Stomach (tissue), 9 donors: ENCODE measurements around the gene RNF114. TPM values are rescaled to one million over a fixed set of nuclear protein-coding genes. Genes with fewer than 3 reads are reported as not detected.
A peak's percentile ranks its signal among the peaks of the same experiment; 100 is the strongest.

ENCODE experiments used
- DNase-seq, 2 donors: peaks; one replicate each; pipeline versions ENCODE4 v3.0.0 to v3.0.0-alpha.2; 2013 to 2019
- H3K27ac ChIP-seq, 5 donors: fragments of 200-600 bp in 4 of 5; sonication (generic) in 4 of 5; one replicate each; pipeline ENCODE4 v1.5.1; 2013 to 2019; ENCODE audit warnings: mild to moderate bottlenecking in 1 of 5, moderate library complexity in 1 of 5
- H3K27me3 ChIP-seq, 3 donors: fragments of 200-600 bp; sonication (generic); one replicate each; pipeline ENCODE4 v1.5.1; 2017 to 2019; ENCODE audit warnings: mixed run types in 1 of 3
- H3K36me3 ChIP-seq, 4 donors: fragments of 200-600 bp; sonication (generic); 1 replicate in 3 of 4; 2 replicates in 1 of 4; pipeline ENCODE4 v1.5.1; 2016 to 2019
- H3K4me1 ChIP-seq, 4 donors: fragments of 200-600 bp; sonication (generic); one replicate each; pipeline ENCODE4 v1.5.1; 2016 to 2019
- H3K4me3 ChIP-seq, 4 donors: fragments of 200-600 bp; sonication (generic) in 3 of 4; one replicate each; pipeline ENCODE4 v1.5.1; 2016 to 2019; ENCODE audit warnings: mild to moderate bottlenecking in 1 of 4
- H3K9me3 ChIP-seq, 4 donors: fragments of 200-600 bp; sonication (generic); one replicate each; pipeline ENCODE4 v1.5.1; 2016 to 2019
- CTCF ChIP-seq, 7 experiments: fragments of 450-650 bp in 4 of 7; fragments of 200-600 bp in 3 of 7; sonication (generic) in 3 of 7; IDR thresholded peaks; one replicate each; pipeline ENCODE4 v1.5.1; 2016 to 2019; ENCODE audit warnings: antibody characterized with exemption in 7 of 7, control low read depth in 2 of 7, mild to moderate bottlenecking in 1 of 7
- EP300 ChIP-seq: sonication (generic); formaldehyde crosslinking; IDR thresholded peaks from one replicate; pipeline ENCODE4 v1.6.1; 2017; ENCODE audit warnings: antibody characterized with exemption
- POLR2A ChIP-seq, 4 donors: fragments of 450-650 bp; IDR thresholded peaks; one replicate each; pipeline ENCODE4 v1.6.1; 2016; ENCODE audit warnings: antibody characterized with exemption in 4 of 4, control low read depth in 2 of 4, mild to moderate bottlenecking in 1 of 4, moderate library complexity in 1 of 4
- POLR2AphosphoS5 ChIP-seq, 3 donors: sonication (generic); formaldehyde crosslinking; IDR thresholded peaks; one replicate each; pipeline ENCODE4 v1.6.1; 2016; ENCODE audit warnings: antibody characterized with exemption in 3 of 3
- WGBS, 5 donors: extraction: QIAGEN DNeasy Blood & Tissue Kit in 3 of 5; methylation state at CpG; one replicate each; pipeline versions ENCODE4 v1.1.5 to v1.1.7; 2013 to 2018; 5-methylcytosine and 5-hydroxymethylcytosine counted together
- intact Hi-C: fragments of 100-400 bp; cut with DNase I; formaldehyde crosslinking; loops from one replicate; pipeline ENCODE4 v1.15.1; 2023; ENCODE audit warnings: low total_unique reads
- polyA plus RNA-seq, 3 donors: library from polyadenylated mRNA; stranded (reverse); fragments of 200-250 nt; gene quantifications; one replicate each; pipeline ENCODE4 v1.2.3, GENCODE V29; 2013
- total RNA-seq, 5 donors: library from RNA; depleted of rRNA; stranded (reverse); fragments of >200 nt; gene quantifications; one replicate each; pipeline versions ENCODE4 v1.1.0 to v1.2.3, GENCODE V29; 2014 to 2016
- donor health status: healthy with polysubstance abuse.
- donor health status: Bipolar disorder and iron deficiency.
- donor health status: healthy.

The RNF114 gene
- total and polyA plus RNA-seq, 8 donors = 29.5 to 317 (median 63.6) TPM

DNA sequence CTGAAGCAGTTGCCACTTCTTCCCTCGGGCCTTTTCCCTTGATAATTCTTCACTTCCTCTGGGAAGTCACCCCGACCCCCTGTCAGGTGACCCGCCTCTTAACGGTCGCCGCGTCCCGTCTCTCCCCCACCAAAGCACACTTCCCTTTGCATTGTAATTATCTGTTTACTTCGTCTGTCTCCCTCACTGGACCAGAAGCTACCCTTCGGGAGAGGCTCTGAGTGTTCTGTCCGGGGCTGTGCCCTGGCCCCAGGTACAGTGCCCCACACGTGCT is 45.8 kb downstream of the RNF114 start:
- Histone ChIP-seq H3K4me1 (peaks cover 31 to 61% (median 50%) of the 10 kb centered on the region in 4 donors), H3K9me3 (no peaks in the 10 kb centered on the region), H3K27ac (peak overlapping the region in 4 of 5 donors; percentile 56 to 83 (median 76)), H3K36me3 (no peaks in the 10 kb centered on the region), H3K4me3 (peak overlapping the region; percentile 45 to 59 (median 50)), H3K27me3 (peaks cover 0 to 12% (median 0%) of the 10 kb centered on the region in 3 donors)
- WGBS, 5 donors = 17 to 28% (median 23%) methylated on average over 12 of the region's 12 CpGs
- TF ChIP-seq CTCF (IDR thresholded peaks at IDR 0.05) (no peak), EP300 (no peak), POLR2AphosphoS5 (IDR thresholded peaks at IDR 0.05) (no peak), POLR2A (IDR thresholded peaks at IDR 0.05) (no peak)
- DNase-seq = no peak
- intact Hi-C loops = loop anchor here (5.0 to 10.0 kb wide), 2 partner anchors 85 to 193 kb away; no protein-coding TSS in a partner anchor

- Histone ChIP-seq H3K4me1 (peaks cover 31 to 66% (median 53%) of the 10 kb centered on the region in 4 donors), H3K36me3 (no peaks in the 10 kb centered on the region), H3K27me3 (peaks cover 0 to 12% (median 0%) of the 10 kb centered on the region in 3 donors), H3K9me3 (no peaks in the 10 kb centered on the region), H3K4me3 (peak within 1 kb of the TSS; percentile 45 to 59 (median 50)), H3K27ac (peak within 1 kb of the TSS; percentile 66 to 83 (median 75))
- TF ChIP-seq POLR2AphosphoS5 (IDR thresholded peaks at IDR 0.05) = peak; percentile 75 to 99 (median 97)
- TF ChIP-seq POLR2A (IDR thresholded peaks at IDR 0.05) = peak in 2 of 4 donors; percentile 31 to 38
- TF ChIP-seq CTCF (IDR thresholded peaks at IDR 0.05) = peak in 5 of 7 experiments; percentile 25 to 63 (median 39)
- no peak for TF ChIP-seq EP300
- WGBS, 5 donors = 1 to 4% (median 2%) methylated on average over 36 to 90 of the region's 90 CpGs
- intact Hi-C loops = loop anchor here (5.0 to 10.0 kb wide), 2 partner anchors 85 to 192 kb away; no protein-coding TSS in a partner anchor
- DNase-seq = peak; percentile 86 to 95
Observed at GRCh38 chr20:49982346-49983122, 46.3 kb downstream of the RNF114 start, which contains the start of gene SNAI1. TSS of gene SNAI1 (plus strand) at chr20:49982980. CDS start at chr20:49983060, 80 bp downstream.

DNA sequence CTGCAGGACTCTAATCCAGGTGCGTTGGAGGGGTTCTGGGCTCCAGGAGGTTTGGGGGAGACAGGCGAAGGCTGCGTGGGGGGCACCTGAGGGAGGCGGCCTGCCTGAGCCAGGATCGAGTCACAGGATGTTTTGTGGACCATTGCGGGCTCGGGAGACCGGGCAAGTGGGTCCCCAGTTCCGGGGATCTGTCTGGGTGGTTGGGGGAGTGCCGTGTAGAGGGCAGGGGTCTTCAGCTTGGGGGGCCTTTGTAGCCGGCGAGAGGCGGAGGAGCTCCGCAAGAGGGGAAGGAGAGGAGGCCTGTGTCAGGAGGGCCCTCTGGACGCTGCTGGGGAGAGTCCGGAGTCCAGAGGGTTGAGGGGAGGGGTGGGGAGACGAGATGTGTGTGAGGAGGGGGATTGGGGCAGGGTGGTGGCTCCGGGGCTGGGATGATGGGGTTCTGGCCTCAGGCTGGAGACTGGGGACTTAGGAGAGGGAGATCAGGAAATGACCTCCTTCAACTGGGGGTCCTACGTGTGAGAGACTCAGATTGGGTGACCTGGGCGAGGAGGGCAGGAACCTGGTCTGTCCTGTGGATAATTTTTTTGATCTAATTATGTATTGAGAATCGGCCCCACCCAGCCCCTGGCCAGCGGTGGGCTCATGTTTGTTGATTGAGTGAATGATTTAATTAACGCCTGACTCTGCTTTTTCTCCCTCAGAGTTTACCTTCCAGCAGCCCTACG is 47.1 kb downstream of the RNF114 start:
- DNase-seq = no peak
- 21 to 31% (median 28%) methylated on average over 24 of the region's 24 CpGs for whole genome bisulfite sequencing, 5 donors
- H3K4me1 ChIP-seq = peaks cover 33 to 73% (median 56%) of the 10 kb centered on the region in 4 donors
- peak overlapping the region; percentile 45 to 59 (median 50) for H3K4me3 ChIP-seq
- no peaks in the 10 kb centered on the region for H3K9me3 ChIP-seq
- peaks cover 0 to 12% (median 0%) of the 10 kb centered on the region in 3 donors for H3K27me3 ChIP-seq
- TF ChIP-seq POLR2A (IDR thresholded peaks at IDR 0.05) = no peak
- TF ChIP-seq EP300 = no peak
- no peak for TF ChIP-seq CTCF (IDR thresholded peaks at IDR 0.05)
- TF ChIP-seq POLR2AphosphoS5 (IDR thresholded peaks at IDR 0.05) = no peak
- peaks cover 0 to 7% (median 0%) of the 10 kb centered on the region in 4 donors for H3K36me3 ChIP-seq
- intact Hi-C loops = loop anchor here (5.0 to 10.0 kb wide), 2 partner anchors 84 to 192 kb away; no protein-coding TSS in a partner anchor
- H3K27ac ChIP-seq = peak overlapping the region; percentile 66 to 83 (median 75)

DNA sequence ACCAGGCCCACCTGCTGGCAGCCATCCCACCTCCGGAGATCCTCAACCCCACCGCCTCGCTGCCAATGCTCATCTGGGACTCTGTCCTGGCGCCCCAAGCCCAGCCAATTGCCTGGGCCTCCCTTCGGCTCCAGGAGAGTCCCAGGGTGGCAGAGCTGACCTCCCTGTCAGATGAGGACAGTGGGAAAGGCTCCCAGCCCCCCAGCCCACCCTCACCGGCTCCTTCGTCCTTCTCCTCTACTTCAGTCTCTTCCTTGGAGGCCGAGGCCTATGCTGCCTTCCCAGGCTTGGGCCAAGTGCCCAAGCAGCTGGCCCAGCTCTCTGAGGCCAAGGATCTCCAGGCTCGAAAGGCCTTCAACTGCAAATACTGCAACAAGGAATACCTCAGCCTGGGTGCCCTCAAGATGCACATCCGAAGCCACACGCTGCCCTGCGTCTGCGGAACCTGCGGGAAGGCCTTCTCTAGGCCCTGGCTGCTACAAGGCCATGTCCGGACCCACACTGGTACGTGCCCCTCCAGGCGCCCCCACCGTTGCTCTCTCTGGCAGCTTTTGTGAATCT is 47.7 kb downstream of the RNF114 start:
- no peak for TF ChIP-seq POLR2AphosphoS5 (IDR thresholded peaks at IDR 0.05)
- 67 to 75% (median 74%) methylated on average over 10 to 18 of the region's 18 CpGs for WGBS, 5 donors
- intact Hi-C loops = loop anchor here (5.0 to 10.0 kb wide), 2 partner anchors 83 to 191 kb away; no protein-coding TSS in a partner anchor
- Histone ChIP-seq H3K36me3 (peaks cover 0 to 9% (median 0%) of the 10 kb centered on the region in 4 donors), H3K4me3 (peak overlapping the region; percentile 45 to 59 (median 50)), H3K27me3 (peaks cover 0 to 12% (median 0%) of the 10 kb centered on the region in 3 donors), H3K9me3 (no peaks in the 10 kb centered on the region), H3K4me1 (peaks cover 37 to 76% (median 54%) of the 10 kb centered on the region in 4 donors), H3K27ac (peak overlapping the region in 4 of 5 donors; percentile 68 to 83 (median 76))
- peak in 1 of 2 donors; percentile 51 for DNase-seq
